Measurements from ENCODE around the gene MYLK4. TPM values are rescaled to one million over a fixed set of nuclear protein-coding genes. Genes with fewer than 3 reads are reported as not detected.

Gene MYLK4
- total and polyA plus RNA-seq, 2 of the 13 experiments (the other 11 are each of a cell fraction or from before 2014, with no cell fraction given): 0.26 to 0.29 TPM

- TF ChIP-seq MTF2 (CRISPR knock-in tag; IDR thresholded peaks at IDR 0.05; ENCODE audit: borderline replicate concordance): no peak
- TF ChIP-seq POLR2A (IDR thresholded peaks at IDR 0.05; ENCODE audit: insufficient read depth in 1 of 2, low read depth in 2 of 2, low read length in 2 of 2): no peak
- TF ChIP-seq BHLHE40 (IDR thresholded peaks at IDR 0.05; ENCODE audit: low read length): no peak
- TF ChIP-seq MAF1 (CRISPR knock-in tag; IDR thresholded peaks at IDR 0.05; ENCODE audit: borderline replicate concordance): no peak
- TF ChIP-seq NFRKB (IDR thresholded peaks at IDR 0.05): no peak
- TF ChIP-seq IRF9 (CRISPR knock-in tag; IDR thresholded peaks at IDR 0.05; ENCODE audit: borderline replicate concordance): no peak
- TF ChIP-seq SIN3A (IDR thresholded peaks at IDR 0.05; ENCODE audit: borderline replicate concordance, low read depth, low read length): no peak
- TF ChIP-seq ONECUT2 (CRISPR knock-in tag; IDR thresholded peaks at IDR 0.05): no peak
- TF ChIP-seq TSC22D2 (CRISPR knock-in tag; IDR thresholded peaks at IDR 0.05; ENCODE audit: borderline replicate concordance): no peak
- no peak for TF ChIP-seq SSRP1 (CRISPR knock-in tag; IDR thresholded peaks at IDR 0.05)
- no peak for TF ChIP-seq MTERF4 (CRISPR knock-in tag; IDR thresholded peaks at IDR 0.05)
- peak; percentile 50; the same call in 1 of the 2 replicates for TF ChIP-seq ZNF614 (CRISPR knock-in tag; IDR thresholded peaks at IDR 0.05; ENCODE audit: borderline replicate concordance)
- TF ChIP-seq MIXL1 (CRISPR knock-in tag; IDR thresholded peaks at IDR 0.05): peak; percentile 89
- no peak for TF ChIP-seq HINFP (CRISPR knock-in tag; IDR thresholded peaks at IDR 0.05; ENCODE audit: low read depth)
- no peak for TF ChIP-seq ZNF513 (CRISPR knock-in tag; conservative IDR thresholded peaks at IDR 0.05)
- no peak for TF ChIP-seq TRIM24 (CRISPR knock-in tag; IDR thresholded peaks at IDR 0.05)
- no peak for TF ChIP-seq ZNF761 (CRISPR knock-in tag; conservative IDR thresholded peaks at IDR 0.05)
- no peak for TF ChIP-seq TEF (CRISPR knock-in tag; IDR thresholded peaks at IDR 0.05)
- no peak for TF ChIP-seq DDIT3 (CRISPR knock-in tag; IDR thresholded peaks at IDR 0.05)
- TF ChIP-seq CTCF (CRISPR knock-in tag; IDR thresholded peaks at IDR 0.05): peak; percentile 94
- TF ChIP-seq SMC3 (IDR thresholded peaks at IDR 0.05; ENCODE audit: low read length): peak; percentile 100
- TF ChIP-seq GABPA (IDR thresholded peaks at IDR 0.05; ENCODE audit: low read depth, low read length): no peak
- no peak for TF ChIP-seq GABPA (CRISPR knock-in tag; IDR thresholded peaks at IDR 0.05; ENCODE audit: low read depth)
These were observed 40.1 kb upstream of the MYLK4 start (continued) for GRCh38 chr6:2790588-2791449.

All from HepG2 (cell line).